Thyroid gland (tissue), 4 donors: ENCODE data around the gene LRP4. TPM values are rescaled to one million over a fixed set of nuclear protein-coding genes. Genes with fewer than 3 reads are reported as not detected.

Source experiments
- DNase-seq, 2 donors: peaks; one replicate each; pipeline ENCODE4 v3.0.0-alpha.2; 2019
- H3K27ac ChIP-seq, 3 donors: fragments of 200-600 bp; sonication (generic); 1 replicate in 2 of 3; 2 replicates in 1 of 3; pipeline ENCODE4 v1.5.1; 2016 to 2019; ENCODE audit warnings: mild to moderate bottlenecking in 1 of 3, moderate library complexity in 1 of 3
- H3K27me3 ChIP-seq: fragments of 200-600 bp; sonication (generic); one replicate; pipeline ENCODE4 v1.5.1; 2019
- H3K36me3 ChIP-seq, 2 donors: fragments of 200-600 bp; sonication (generic); one replicate each; pipeline ENCODE4 v1.5.1; 2016 to 2019
- H3K4me1 ChIP-seq, 2 donors: fragments of 200-600 bp; sonication (generic); one replicate each; pipeline ENCODE4 v1.5.1; 2017 to 2019
- H3K4me3 ChIP-seq, 3 donors: fragments of 200-600 bp; sonication (generic); replicated peaks in 1 of 3; 1 replicate in 2 of 3; 2 replicates in 1 of 3; pipeline ENCODE4 v1.5.1; 2016; ENCODE audit warnings: mild to moderate bottlenecking in 1 of 3
- H3K9me3 ChIP-seq: fragments of 200-600 bp; sonication (generic); one replicate; pipeline ENCODE4 v1.5.1; 2017
- CTCF ChIP-seq, 6 experiments: fragments of 200-600 bp in 3 of 6; fragments of 450-650 bp in 3 of 6; sonication (generic) in 3 of 6; IDR thresholded peaks; one replicate each; pipeline ENCODE4 v1.5.1; 2016 to 2019; ENCODE audit warnings: antibody characterized with exemption in 6 of 6, mild to moderate bottlenecking in 2 of 6, inconsistent platforms in 1 of 6, moderate library complexity in 1 of 6
- POLR2A ChIP-seq, 2 donors: fragments of 450-650 bp; IDR thresholded peaks; one replicate each; pipeline ENCODE4 v1.6.1; 2017; ENCODE audit warnings: antibody characterized with exemption in 2 of 2, mild to moderate bottlenecking in 2 of 2, moderate library complexity in 1 of 2
- WGBS, 2 donors: methylation state at CpG; one replicate each; pipeline ENCODE4 v1.1.5; 2017; 5-methylcytosine and 5-hydroxymethylcytosine counted together
- intact Hi-C: fragments of 100-400 bp; cut with DNase I; formaldehyde crosslinking; loops from one replicate; pipeline ENCODE4 v1.15.1; 2023
- total RNA-seq, 4 donors: library from RNA; depleted of rRNA; stranded (reverse); fragments of >200 nt; gene quantifications; one replicate each; pipeline ENCODE4 v1.2.3, GENCODE V29; 2016

Gene LRP4
- total RNA-seq, 4 donors from 2014 or later = 2.8 to 10.3 (median 7.4) TPM

GRCh38 chr11:46949297-46949696 lies 30.9 kb upstream of the LRP4 start:
- WGBS, 2 donors = 96 to 97% methylated on average over 1 of the region's 1 CpG

GRCh38 chr11:46948378-46949131 lies 30.2 kb upstream of the LRP4 start:
- WGBS, 2 donors = 94 to 96% methylated on average over 4 of the region's 4 CpGs
- H3K4me3 ChIP-seq = no peak overlapping the region

More at GRCh38 chr11:46949297-46949696, 30.9 kb upstream of the LRP4 start:
- TF ChIP-seq CTCF (IDR thresholded peaks at IDR 0.05) = no peak
- no peak for TF ChIP-seq POLR2A (IDR thresholded peaks at IDR 0.05)
- H3K27me3 ChIP-seq = no peaks in the 10 kb centered on the region
- H3K36me3 ChIP-seq = no peaks in the 10 kb centered on the region
- H3K4me3 ChIP-seq = no peak overlapping the region
- no peaks in the 10 kb centered on the region for H3K9me3 ChIP-seq
- no peak for DNase-seq
- H3K27ac ChIP-seq = no peak overlapping the region
- intact Hi-C loops = no loop called here
- H3K4me1 ChIP-seq = peaks cover 12 to 19% of the 10 kb centered on the region in 2 donors

GRCh38 chr11:46947399-46948077 lies 29.2 kb upstream of the LRP4 start:
- peaks cover 12 to 19% of the 10 kb centered on the region in 2 donors for H3K4me1 ChIP-seq
- 35 to 45% methylated on average over 3 of the region's 3 CpGs for WGBS, 2 donors
- H3K9me3 ChIP-seq = no peaks in the 10 kb centered on the region
- no peaks in the 10 kb centered on the region for H3K36me3 ChIP-seq
- peak overlapping the region; percentile 21 to 55 (median 22) for H3K27ac ChIP-seq
- TF ChIP-seq POLR2A (IDR thresholded peaks at IDR 0.05) (no peak), CTCF (IDR thresholded peaks at IDR 0.05) (no peak)
- H3K27me3 ChIP-seq = no peaks in the 10 kb centered on the region
- intact Hi-C loops = no loop called here
- H3K4me3 ChIP-seq = no peak overlapping the region
- no peak for DNase-seq

More at GRCh38 chr11:46948378-46949131, 30.2 kb upstream of the LRP4 start:
- DNase-seq = no peak
- TF ChIP-seq CTCF (IDR thresholded peaks at IDR 0.05) (no peak), POLR2A (IDR thresholded peaks at IDR 0.05) (no peak)
- H3K27me3 ChIP-seq = no peaks in the 10 kb centered on the region
- H3K36me3 ChIP-seq = no peaks in the 10 kb centered on the region
- intact Hi-C loops = no loop called here
- H3K4me1 ChIP-seq = peaks cover 12 to 19% of the 10 kb centered on the region in 2 donors
- peak overlapping the region in 1 of 3 donors; percentile 55 for H3K27ac ChIP-seq
- H3K9me3 ChIP-seq = no peaks in the 10 kb centered on the region

- intact Hi-C loops = no loop called here
- DNase-seq = no peak
- H3K9me3 ChIP-seq = no peaks in the 10 kb centered on the region
- H3K27me3 ChIP-seq = no peaks in the 10 kb centered on the region
- no peak overlapping the region for H3K27ac ChIP-seq
- peaks cover 12 to 26% of the 10 kb centered on the region in 2 donors for H3K4me1 ChIP-seq
- H3K36me3 ChIP-seq = no peaks in the 10 kb centered on the region
- no peak overlapping the region for H3K4me3 ChIP-seq
- TF ChIP-seq POLR2A (IDR thresholded peaks at IDR 0.05) (no peak), CTCF (IDR thresholded peaks at IDR 0.05) (no peak)
- WGBS, 2 donors = 86 to 93% methylated on average over 4 of the region's 4 CpGs
Measured at GRCh38 chr11:46944356-46945075, 26.2 kb upstream of the LRP4 start.
